BLaER1 (cell line): ENCODE data around the gene ZFX.

Source experiments
- H3K27ac ChIP-seq: shearing (Covaris generic); formaldehyde crosslinking; 2 replicates; pipeline ENCODE4 v1.8.1; 2022
- H3K27me3 ChIP-seq: shearing (Covaris generic); formaldehyde crosslinking; 2 replicates; pipeline ENCODE4 v1.8.1; 2022
- H3K36me3 ChIP-seq: shearing (Covaris generic); formaldehyde crosslinking; 2 replicates; pipeline ENCODE4 v1.8.1; 2022
- H3K4me1 ChIP-seq: shearing (Covaris generic); formaldehyde crosslinking; 2 replicates; pipeline ENCODE4 v1.8.1; 2022
- H3K4me2 ChIP-seq: shearing (Covaris generic); formaldehyde crosslinking; 2 replicates; pipeline ENCODE4 v1.8.1; 2022
- H3K4me3 ChIP-seq: shearing (Covaris generic); formaldehyde crosslinking; 2 replicates; pipeline ENCODE4 v1.8.1; 2022
- H3K9ac ChIP-seq: shearing (Covaris generic); formaldehyde crosslinking; 2 replicates; pipeline ENCODE4 v1.8.1; 2022
- H3K9me3 ChIP-seq: shearing (Covaris generic); formaldehyde crosslinking; 2 replicates; pipeline ENCODE4 v1.8.1; 2022
- H4K20me1 ChIP-seq: shearing (Covaris generic); formaldehyde crosslinking; 2 replicates; pipeline ENCODE4 v1.8.1; 2022
- Cebpa-rat ChIP-seq: shearing (Covaris generic); IDR thresholded peaks from 2 replicates; pipeline ENCODE4 v1.8.1; 2022

The ZFX gene

GRCh38 chrX:24210190-24210589 lies 60.7 kb downstream of the ZFX start:
- peaks cover 80% of the 10 kb centered on the region for H3K36me3 ChIP-seq
- H4K20me1 ChIP-seq: peaks cover 65% of the 10 kb centered on the region
- H3K4me1 ChIP-seq: no peaks in the 10 kb centered on the region
- no peak overlapping the region for H3K27ac ChIP-seq
- H3K4me3 ChIP-seq: no peak overlapping the region
- H3K27me3 ChIP-seq: no peaks in the 10 kb centered on the region
- H3K4me2 ChIP-seq: no peak overlapping the region
- no peaks in the 10 kb centered on the region for H3K9me3 ChIP-seq
- no peak for TF ChIP-seq Cebpa-rat
- no peak overlapping the region for H3K9ac ChIP-seq

- no peak overlapping the region for H3K27ac ChIP-seq
- H3K4me2 ChIP-seq: no peak overlapping the region
- H3K4me1 ChIP-seq: no peaks in the 10 kb centered on the region
- peaks cover 31% of the 10 kb centered on the region for H4K20me1 ChIP-seq
- no peak overlapping the region for H3K9ac ChIP-seq
- H3K4me3 ChIP-seq: no peak overlapping the region
- no peaks in the 10 kb centered on the region for H3K27me3 ChIP-seq
- H3K36me3 ChIP-seq: peaks cover 38% of the 10 kb centered on the region
- no peaks in the 10 kb centered on the region for H3K9me3 ChIP-seq
- TF ChIP-seq Cebpa-rat: no peak
Measured at GRCh38 chrX:24214568-24214967, 65.0 kb downstream of the ZFX start.

- peaks cover 31% of the 10 kb centered on the region for H3K36me3 ChIP-seq
- H3K4me3 ChIP-seq: no peak overlapping the region
- H3K27ac ChIP-seq: no peak overlapping the region
- no peaks in the 10 kb centered on the region for H3K27me3 ChIP-seq
- H3K9ac ChIP-seq: no peak overlapping the region
- no peaks in the 10 kb centered on the region for H3K9me3 ChIP-seq
- H3K4me2 ChIP-seq: no peak overlapping the region
- H3K4me1 ChIP-seq: no peaks in the 10 kb centered on the region
- TF ChIP-seq Cebpa-rat: no peak
- peaks cover 24% of the 10 kb centered on the region; the same call in 1 of the 2 replicates for H4K20me1 ChIP-seq
Measured at GRCh38 chrX:24215272-24215671, 65.7 kb downstream of the ZFX start.

GRCh38 chrX:24216037-24216436 lies 66.5 kb downstream of the ZFX start:
- H4K20me1 ChIP-seq: peaks cover 23% of the 10 kb centered on the region; the same call in 1 of the 2 replicates
- no peak for TF ChIP-seq Cebpa-rat
- no peak overlapping the region for H3K4me3 ChIP-seq
- H3K4me2 ChIP-seq: no peak overlapping the region
- no peaks in the 10 kb centered on the region for H3K4me1 ChIP-seq
- H3K9ac ChIP-seq: no peak overlapping the region
- H3K36me3 ChIP-seq: peaks cover 24% of the 10 kb centered on the region
- no peaks in the 10 kb centered on the region for H3K9me3 ChIP-seq
- no peaks in the 10 kb centered on the region for H3K27me3 ChIP-seq
- no peak overlapping the region for H3K27ac ChIP-seq

GRCh38 chrX:24216827-24217226 lies 67.3 kb downstream of the ZFX start:
- Histone ChIP-seq H3K9ac (no peak overlapping the region), H3K9me3 (no peaks in the 10 kb centered on the region), H3K36me3 (peaks cover 17% of the 10 kb centered on the region), H3K4me2 (no peak overlapping the region), H3K4me3 (no peak overlapping the region), H3K4me1 (no peaks in the 10 kb centered on the region), H3K27me3 (no peaks in the 10 kb centered on the region), H3K27ac (no peak overlapping the region), H4K20me1 (peaks cover 23% of the 10 kb centered on the region; the same call in 1 of the 2 replicates)
- TF ChIP-seq Cebpa-rat: no peak

GRCh38 chrX:24219320-24219719 lies 69.8 kb downstream of the ZFX start:
- Histone ChIP-seq H3K9me3 (no peaks in the 10 kb centered on the region), H3K36me3 (no peaks in the 10 kb centered on the region), H3K4me1 (no peaks in the 10 kb centered on the region), H3K4me3 (no peak overlapping the region), H3K9ac (no peak overlapping the region), H4K20me1 (peaks cover 10% of the 10 kb centered on the region; the same call in 1 of the 2 replicates), H3K27ac (no peak overlapping the region), H3K4me2 (no peak overlapping the region), H3K27me3 (no peaks in the 10 kb centered on the region)
- no peak for TF ChIP-seq Cebpa-rat

- Histone ChIP-seq H3K4me2 (no peak overlapping the region), H3K9ac (no peak overlapping the region), H3K27ac (no peak overlapping the region), H3K4me3 (no peak overlapping the region), H3K36me3 (no peaks in the 10 kb centered on the region), H3K9me3 (peaks cover 22% of the 10 kb centered on the region), H3K27me3 (no peaks in the 10 kb centered on the region), H3K4me1 (no peaks in the 10 kb centered on the region), H4K20me1 (0 out of 2 replicates have a peak, but pooled peaks cover 6% of the 10 kb centered on the region)
- TF ChIP-seq Cebpa-rat: no peak
Measured at GRCh38 chrX:24221872-24222271, 72.3 kb downstream of the ZFX start.

- H3K27ac ChIP-seq: no peak overlapping the region
- H4K20me1 ChIP-seq: no peaks in the 10 kb centered on the region
- peaks cover 22% of the 10 kb centered on the region for H3K9me3 ChIP-seq
- no peak overlapping the region for H3K4me2 ChIP-seq
- no peak for TF ChIP-seq Cebpa-rat
- H3K36me3 ChIP-seq: no peaks in the 10 kb centered on the region
- no peak overlapping the region for H3K4me3 ChIP-seq
- no peaks in the 10 kb centered on the region for H3K4me1 ChIP-seq
- H3K9ac ChIP-seq: no peak overlapping the region
- H3K27me3 ChIP-seq: no peaks in the 10 kb centered on the region
Measured at GRCh38 chrX:24225265-24225664, 75.7 kb downstream of the ZFX start.

- no peak overlapping the region for H3K27ac ChIP-seq
- no peaks in the 10 kb centered on the region for H4K20me1 ChIP-seq
- no peak overlapping the region for H3K9ac ChIP-seq
- peaks cover 22% of the 10 kb centered on the region for H3K9me3 ChIP-seq
- no peaks in the 10 kb centered on the region for H3K27me3 ChIP-seq
- no peaks in the 10 kb centered on the region for H3K36me3 ChIP-seq
- no peak overlapping the region for H3K4me2 ChIP-seq
- H3K4me3 ChIP-seq: no peak overlapping the region
- no peaks in the 10 kb centered on the region for H3K4me1 ChIP-seq
- TF ChIP-seq Cebpa-rat: no peak
Measured at GRCh38 chrX:24226176-24226575, 76.6 kb downstream of the ZFX start.

GRCh38 chrX:24228596-24228995 lies 79.1 kb downstream of the ZFX start:
- no peak for TF ChIP-seq Cebpa-rat
- H3K27me3 ChIP-seq: no peaks in the 10 kb centered on the region
- H3K4me3 ChIP-seq: no peak overlapping the region
- no peak overlapping the region for H3K27ac ChIP-seq
- H3K9me3 ChIP-seq: peaks cover 22% of the 10 kb centered on the region
- no peak overlapping the region for H3K4me2 ChIP-seq
- H3K9ac ChIP-seq: no peak overlapping the region
- H3K4me1 ChIP-seq: no peaks in the 10 kb centered on the region
- H3K36me3 ChIP-seq: no peaks in the 10 kb centered on the region
- H4K20me1 ChIP-seq: no peaks in the 10 kb centered on the region

GRCh38 chrX:24229400-24229879 lies 79.9 kb downstream of the ZFX start:
- H3K36me3 ChIP-seq: no peaks in the 10 kb centered on the region
- H3K4me3 ChIP-seq: no peak overlapping the region
- H3K4me1 ChIP-seq: no peaks in the 10 kb centered on the region
- no peak overlapping the region for H3K27ac ChIP-seq
- no peak overlapping the region for H3K4me2 ChIP-seq
- peaks cover 21% of the 10 kb centered on the region for H3K9me3 ChIP-seq
- H3K27me3 ChIP-seq: no peaks in the 10 kb centered on the region
- no peaks in the 10 kb centered on the region for H4K20me1 ChIP-seq
- TF ChIP-seq Cebpa-rat: no peak
- H3K9ac ChIP-seq: no peak overlapping the region
